ENCODE results near the gene SURF2.

Gene SURF2

GRCh38 chr9:133355881-133356357 lies 431 bp upstream of the SURF2 start:
- DNase-seq (ENCODE audit: extremely low read depth, low read depth), result no peak
- TF ChIP-seq CTCF (IDR thresholded peaks at IDR 0.05; ENCODE audit: low read depth, low read length, missing control alignments), result no peak
- peak overlapping the region; percentile 88 for H3K4me3 ChIP-seq (replicated peaks; ENCODE audit: low read depth, low read length)

GRCh38 chr9:133357656-133358055 lies 1.3 kb downstream of the SURF2 start:
- DNase-seq (ENCODE audit: extremely low read depth, low read depth), result no peak
- TF ChIP-seq CTCF (IDR thresholded peaks at IDR 0.05; ENCODE audit: low read depth, low read length, missing control alignments), result no peak
- peak overlapping the region; percentile 88 for H3K4me3 ChIP-seq (replicated peaks; ENCODE audit: low read depth, low read length)

GRCh38 chr9:133359399-133360175 lies 3.2 kb downstream of the SURF2 start:
- no peak for DNase-seq (ENCODE audit: extremely low read depth, low read depth)
- TF ChIP-seq CTCF (IDR thresholded peaks at IDR 0.05; ENCODE audit: low read depth, low read length, missing control alignments), result peak; percentile 37
- no peak overlapping the region for H3K4me3 ChIP-seq (replicated peaks; ENCODE audit: low read depth, low read length)

- H3K4me3 ChIP-seq (replicated peaks; ENCODE audit: low read depth, low read length), result no peak overlapping the region
- TF ChIP-seq CTCF (IDR thresholded peaks at IDR 0.05; ENCODE audit: low read depth, low read length, missing control alignments), result no peak
- no peak for DNase-seq (ENCODE audit: extremely low read depth, low read depth)
These were observed 4.3 kb downstream of the SURF2 start for GRCh38 chr9:133360400-133361393.

- TF ChIP-seq CTCF (IDR thresholded peaks at IDR 0.05; ENCODE audit: low read depth, low read length, missing control alignments), result no peak
- DNase-seq (ENCODE audit: extremely low read depth, low read depth), result no peak
These were observed 5.2 kb downstream of the SURF2 start for GRCh38 chr9:133361507-133362092.

GRCh38 chr9:133362359-133363044 lies 6.2 kb downstream of the SURF2 start:
- no peak for TF ChIP-seq CTCF (IDR thresholded peaks at IDR 0.05; ENCODE audit: low read depth, low read length, missing control alignments)
- no peak overlapping the region for H3K4me3 ChIP-seq (replicated peaks; ENCODE audit: low read depth, low read length)
- DNase-seq (ENCODE audit: extremely low read depth, low read depth), result no peak

More at GRCh38 chr9:133361507-133362092, 5.2 kb downstream of the SURF2 start:
- no peak overlapping the region for H3K4me3 ChIP-seq (replicated peaks; ENCODE audit: low read depth, low read length)
